H1 (cell line): Measurements from ENCODE around the gene KRTAP29-1. TPM values are rescaled to one million over a fixed set of nuclear protein-coding genes. Genes with fewer than 3 reads are reported as not detected.
A peak's percentile ranks its signal among the peaks of the same experiment; 100 is the strongest.

Experiments
- CTCF ChIA-PET: fragments of 300-600 bp; sonication (Branson Sonifier 250); formaldehyde crosslinking; loops from one replicate; lab custom pipeline; 2021; ENCODE audit not compliant: partially characterized antibody; lab: Charles Lee
- POLR2A ChIA-PET: fragments of 300-600 bp; sonication (Branson Sonifier 250); formaldehyde crosslinking; loops from one replicate; lab custom pipeline; 2021; ENCODE audit warnings: inconsistent platforms; ENCODE audit not compliant: partially characterized antibody; lab: Charles Lee
- DNase-seq, 2 experiments: peaks; one replicate each; pipeline versions ENCODE4 v3.0.0 to v3.0.0-alpha.2; 2010 to 2022; ENCODE audit warnings: low spot score in 2 of 2, low read depth in 1 of 2, mixed read lengths in 1 of 2
- FAIRE-seq: peaks from 2 replicates; lab custom pipeline; 2011; peaks lifted over from hg19 to GRCh38; lab: Jason Lieb, UNC
- H2AFZ ChIP-seq: 2 replicates; pipeline ENCODE4 v1.8.1; 2012; ENCODE audit warnings: low read length, inconsistent platforms
- H2AK5ac ChIP-seq: 2 replicates; pipeline ENCODE4 v1.6.1; 2013; ENCODE audit warnings: low read depth, low read length
- H2BK120ac ChIP-seq: replicated peaks from 2 replicates; pipeline ENCODE3; 2013; ENCODE audit warnings: low read depth, low read length, inconsistent platforms
- H2BK12ac ChIP-seq: 2 replicates; pipeline ENCODE4 v1.6.1; 2013; ENCODE audit warnings: low read depth, low read length
- H2BK15ac ChIP-seq: 2 replicates; pipeline ENCODE4 v1.6.1; 2013; ENCODE audit warnings: low read length
- H2BK20ac ChIP-seq: 2 replicates; pipeline ENCODE4 v1.6.1; 2013; ENCODE audit warnings: low read length
- H2BK5ac ChIP-seq: 2 replicates; pipeline ENCODE4 v1.6.1; 2013; ENCODE audit warnings: low read depth, low read length
- H3K14ac ChIP-seq: 2 replicates; pipeline ENCODE4 v1.6.1; 2013; ENCODE audit warnings: inconsistent platforms; ENCODE audit not compliant: insufficient read length
- H3K18ac ChIP-seq: 2 replicates; pipeline ENCODE4 v1.6.1; 2013; ENCODE audit warnings: low read length; ENCODE audit errors: extremely low read depth
- H3K23ac ChIP-seq: 2 replicates; pipeline ENCODE4 v1.6.1; 2013; ENCODE audit warnings: inconsistent platforms; ENCODE audit not compliant: insufficient read length
- H3K23me2 ChIP-seq: 2 replicates; pipeline ENCODE4 v1.6.1; 2013; ENCODE audit warnings: low read depth, low read length
- H3K27ac ChIP-seq: 2 replicates; pipeline ENCODE4 v1.6.1; 2011; ENCODE audit warnings: low read depth, low read length, inconsistent platforms
- H3K27me3 ChIP-seq, 4 experiments: replicated peaks in 1 of 4; 1 replicate in 1 of 4; 2 replicates in 3 of 4; pipeline versions ENCODE4 v1.6.1 to v1.8.1; 2011 to 2013; ENCODE audit warnings: low read length in 3 of 4, mild to moderate bottlenecking in 3 of 4, inconsistent platforms in 2 of 4, mixed read lengths in 2 of 4, moderate library complexity in 1 of 4; ENCODE audit not compliant: control insufficient read depth in 3 of 4, insufficient read depth in 3 of 4; ENCODE audit errors: extremely low read depth in 1 of 4
- H3K36me3 ChIP-seq, 4 experiments: 2 replicates each; pipeline versions ENCODE4 v1.6.1 to v1.8.1; 2011 to 2013; ENCODE audit warnings: mild to moderate bottlenecking in 4 of 4, low read length in 3 of 4, moderate library complexity in 2 of 4, control low read depth in 1 of 4, inconsistent platforms in 1 of 4; ENCODE audit not compliant: insufficient read depth in 4 of 4, control insufficient read depth in 2 of 4
- H3K4ac ChIP-seq: replicated peaks from 2 replicates; pipeline ENCODE3; 2013; ENCODE audit warnings: low read length, low read depth, mixed read lengths, inconsistent platforms; ENCODE audit not compliant: insufficient read length
- H3K4me1 ChIP-seq, 4 experiments: replicated peaks in 1 of 4; 1 replicate in 1 of 4; 2 replicates in 3 of 4; pipeline versions ENCODE4 v1.6.1 to v1.8.1; 2011 to 2013; ENCODE audit warnings: low read length in 3 of 4, inconsistent platforms in 2 of 4, mixed read lengths in 1 of 4; ENCODE audit not compliant: insufficient read depth in 4 of 4, control insufficient read depth in 3 of 4
- H3K4me2 ChIP-seq, 2 experiments: 2 replicates each; pipeline versions ENCODE4 v1.6.1 to v1.8.1; 2011 to 2013; ENCODE audit warnings: low read depth in 2 of 2, low read length in 2 of 2, control low read depth in 1 of 2, inconsistent platforms in 1 of 2, mild to moderate bottlenecking in 1 of 2; ENCODE audit not compliant: insufficient read depth in 1 of 2
- H3K4me3 ChIP-seq, 4 experiments: fragments of 200-600, 300-600 bp in 1 of 4; sonication (generic), shearing (Covaris generic), sonication (Bioruptor Twin) in 1 of 4; 2 replicates each; pipeline versions ENCODE4 v1.5.1 to v1.8.1; 2011 to 2016; ENCODE audit warnings: low read length in 4 of 4, low read depth in 3 of 4, control low read depth in 2 of 4, inconsistent platforms in 2 of 4, mild to moderate bottlenecking in 2 of 4, mixed read lengths in 1 of 4, moderate library complexity in 1 of 4; ENCODE audit not compliant: insufficient read depth in 2 of 4; ENCODE audit errors: extremely low read depth in 1 of 4
- H3K56ac ChIP-seq: replicated peaks from 2 replicates; pipeline ENCODE3; 2013; ENCODE audit warnings: low read depth, mild to moderate bottlenecking, mixed read lengths, low read length, inconsistent platforms; ENCODE audit not compliant: insufficient read length
- H3K79me1 ChIP-seq: 2 replicates; pipeline ENCODE4 v1.6.1; 2013; ENCODE audit warnings: low read depth, low read length, control low read depth
- H3K79me2 ChIP-seq, 2 experiments: 2 replicates each; pipeline versions ENCODE4 v1.6.1 to v1.8.1; 2012 to 2013; ENCODE audit warnings: low read length in 2 of 2, mild to moderate bottlenecking in 2 of 2, inconsistent platforms in 1 of 2; ENCODE audit not compliant: insufficient read depth in 2 of 2, control insufficient read depth in 1 of 2
- H3K9ac ChIP-seq, 4 experiments: replicated peaks in 1 of 4; 1 replicate in 1 of 4; 2 replicates in 3 of 4; pipeline versions ENCODE4 v1.6.1 to v1.8.1; 2011 to 2013; ENCODE audit warnings: low read depth in 3 of 4, low read length in 3 of 4, control low read depth in 2 of 4, mild to moderate bottlenecking in 2 of 4, moderate library complexity in 2 of 4, inconsistent platforms in 1 of 4; ENCODE audit errors: extremely low read depth in 1 of 4
- H3K9me3 ChIP-seq, 2 experiments: 2 replicates each; pipeline versions ENCODE4 v1.6.1 to v1.8.1; 2012 to 2013; ENCODE audit warnings: mild to moderate bottlenecking in 2 of 2, moderate library complexity in 2 of 2, control low read depth in 1 of 2, inconsistent platforms in 1 of 2, low read depth in 1 of 2, low read length in 1 of 2, mixed read lengths in 1 of 2; ENCODE audit not compliant: insufficient read depth in 2 of 2
- H4K20me1 ChIP-seq, 2 experiments: replicated peaks in 1 of 2; 2 replicates each; pipeline versions ENCODE3 to v1.8.1; 2011 to 2013; ENCODE audit warnings: inconsistent platforms in 2 of 2, low read length in 2 of 2, mild to moderate bottlenecking in 1 of 2; ENCODE audit not compliant: insufficient read depth in 2 of 2, control insufficient read depth in 1 of 2
- H4K5ac ChIP-seq: 2 replicates; pipeline ENCODE4 v1.6.1; 2013; ENCODE audit warnings: low read length, low read depth, mixed read lengths, inconsistent platforms; ENCODE audit not compliant: insufficient read length
- H4K8ac ChIP-seq: 2 replicates; pipeline ENCODE4 v1.8.0; 2013; ENCODE audit warnings: mild to moderate bottlenecking, moderate library complexity, low read length, inconsistent platforms; ENCODE audit not compliant: insufficient read depth; ENCODE audit errors: extremely low read depth
- H4K91ac ChIP-seq: replicated peaks from 2 replicates; pipeline ENCODE3; 2013; ENCODE audit warnings: low read length, mixed read lengths, inconsistent platforms; ENCODE audit not compliant: insufficient read length
- ASH2L ChIP-seq: fragments of 200-600, 300-600 bp; sonication (generic); IDR thresholded peaks from one replicate; pipeline ENCODE4 v1.7.1; 2017; ENCODE audit warnings: low read length
- CHD1 ChIP-seq: IDR thresholded peaks from 2 replicates; pipeline ENCODE4 v1.6.1; 2012; ENCODE audit warnings: low read depth, low read length, improper control_type of control experiment
- CHD2 ChIP-seq: IDR thresholded peaks from 2 replicates; pipeline ENCODE4 v1.6.1; 2012; ENCODE audit warnings: low read length, improper control_type of control experiment
- CTBP2 ChIP-seq: IDR thresholded peaks from 2 replicates; pipeline ENCODE4 v1.7.0; 2011; ENCODE audit warnings: borderline replicate concordance, mild to moderate bottlenecking, moderate library complexity, mixed read lengths, low read length; ENCODE audit not compliant: insufficient read depth, insufficient read length
- EP300 ChIP-seq, 2 experiments: IDR thresholded peaks; 1 replicate in 1 of 2; 2 replicates in 1 of 2; pipeline ENCODE4 v1.6.1; 2011 to 2012; ENCODE audit warnings: low read depth in 2 of 2, low read length in 2 of 2, mild to moderate bottlenecking in 2 of 2, borderline replicate concordance in 1 of 2, inconsistent platforms in 1 of 2, moderate library complexity in 1 of 2
- JUN ChIP-seq: IDR thresholded peaks from 2 replicates; pipeline ENCODE4 v1.6.1; 2011; ENCODE audit warnings: low read depth, mild to moderate bottlenecking, improper control_type of control experiment, low read length
- KDM5A ChIP-seq: fragments of 200-600 bp; IDR thresholded peaks from 2 replicates; pipeline ENCODE4 v1.7.1; 2012; ENCODE audit warnings: mild to moderate bottlenecking, low read length, inconsistent platforms, mixed read lengths
- MAX ChIP-seq: IDR thresholded peaks from 2 replicates; pipeline ENCODE4 v1.6.1; 2012; ENCODE audit warnings: inconsistent platforms
- PHF8 ChIP-seq: fragments of 200-600 bp; sonication (generic); conservative IDR thresholded peaks from 2 replicates; pipeline ENCODE4 v1.7.1; 2012; ENCODE audit warnings: low read depth, mild to moderate bottlenecking, inconsistent platforms, low read length, moderate library complexity
- POLR2AphosphoS5 ChIP-seq: IDR thresholded peaks from 2 replicates; pipeline ENCODE4 v1.6.1; 2011; ENCODE audit warnings: low read depth, low read length
- SP2 ChIP-seq: IDR thresholded peaks from 2 replicates; pipeline ENCODE4 v1.6.1; 2012; ENCODE audit warnings: mild to moderate bottlenecking, low read length, inconsistent platforms
- TBP ChIP-seq: IDR thresholded peaks from 2 replicates; pipeline ENCODE4 v1.6.1; 2011; ENCODE audit warnings: low read depth, low read length, improper control_type of control experiment
- USF2 ChIP-seq: IDR thresholded peaks from 2 replicates; pipeline ENCODE4 v1.6.1; 2011; ENCODE audit warnings: low read length, improper control_type of control experiment
- WGBS, 2 experiments: shearing (Covaris generic) in 1 of 2; methylation state at CpG; one replicate each; pipeline versions ENCODE4 v1.1.6 to v1.1.7; 2013 to 2015; ENCODE audit warnings: low lambda C conversion rate in 2 of 2, mixed read lengths in 2 of 2, inconsistent platforms in 1 of 2, low coverage in 1 of 2, missing lambda C conversion rate in 1 of 2; ENCODE audit not compliant: insufficient replicate concordance in 2 of 2, insufficient coverage in 1 of 2, insufficient read length in 1 of 2; ENCODE audit errors: extremely low coverage in 1 of 2, missing lambda C conversion rate in 1 of 2; 5-methylcytosine and 5-hydroxymethylcytosine counted together
- polyA plus RNA-seq, 7 experiments: library from polyadenylated mRNA; depleted of rRNA in 3 of 7; stranded (reverse) in 5 of 7; unstranded in 2 of 7; fragments of >200 nt in 5 of 7; fragments of 200-250 nt in 2 of 7; gene quantifications; 1 replicate in 5 of 7; 2 replicates in 1 of 7; 4 replicates in 1 of 7; pipeline versions ENCODE4 v1.2.1 to v1.2.3, GENCODE V29; 2011 to 2013; ENCODE audit warnings: missing spikeins in 2 of 7, mixed read lengths in 2 of 7
- total RNA-seq: library from RNA; stranded (reverse); fragmentation: NEBNext Ultra II Directional; extraction: Animal tissue kit (Norgen Biotek cat#: 25700); gene quantifications from 2 replicates; pipeline ENCODE4 v1.2.1, GENCODE V29; 2021

KRTAP29-1 gene
- total and polyA plus RNA-seq, 2 of the 8 experiments (the other 6 are each of a cell fraction or from before 2014, with no cell fraction given), result not detected

- H2AK5ac ChIP-seq, result no peak within 1 kb of the TSS
- no peak within 1 kb of the TSS for H2BK20ac ChIP-seq
- H2BK5ac ChIP-seq, result 0 out of 2 replicates have a peak within 1 kb of the TSS, but pooled peaks have one; percentile 39
- H3K4me2 ChIP-seq, result no peak within 1 kb of the TSS
- no peak within 1 kb of the TSS for H3K56ac ChIP-seq
- no peak within 1 kb of the TSS for H3K23ac ChIP-seq
- no peak within 1 kb of the TSS for H3K4ac ChIP-seq
- no peak within 1 kb of the TSS for H2AFZ ChIP-seq
- no peaks in the 10 kb centered on the region for H3K79me1 ChIP-seq
- no peaks in the 10 kb centered on the region for H3K79me2 ChIP-seq
- POLR2A ChIA-PET, result no interaction called here
- DNase-seq, result no peak
- H3K23me2 ChIP-seq, result no peaks in the 10 kb centered on the region; the same call in 1 of the 2 replicates
- H3K14ac ChIP-seq, result no peak within 1 kb of the TSS
- no peaks in the 10 kb centered on the region; a peak in 2 of 7 replicates for H3K4me1 ChIP-seq
- no peaks in the 10 kb centered on the region; a peak in 1 of 7 replicates for H3K27me3 ChIP-seq
- no peak within 1 kb of the TSS for H4K91ac ChIP-seq
- H4K5ac ChIP-seq, result no peak within 1 kb of the TSS
- H3K9ac ChIP-seq, result no peak within 1 kb of the TSS
- H4K8ac ChIP-seq, result no peak within 1 kb of the TSS
- no peak within 1 kb of the TSS for H2BK12ac ChIP-seq
- no peak within 1 kb of the TSS for H2BK120ac ChIP-seq
- H3K4me3 ChIP-seq, result no peak within 1 kb of the TSS
- no peaks in the 10 kb centered on the region for H4K20me1 ChIP-seq
- FAIRE-seq, result no peak
- CTCF ChIA-PET, result interaction anchor here (0.9 to 1.7 kb wide), 2 partner anchors 13 to 133 kb away, joined by 3 to 4 read pairs; no protein-coding TSS in a partner anchor
- no peak within 1 kb of the TSS for H3K27ac ChIP-seq
- H3K9me3 ChIP-seq, result no peaks in the 10 kb centered on the region
- no peak within 1 kb of the TSS for H3K18ac ChIP-seq
- TF ChIP-seq CHD2 (no peak), JUN (no peak), KDM5A (no peak), USF2 (no peak), EP300 (IDR thresholded peaks at IDR 0.05; ENCODE audit: borderline replicate concordance in 1 of 2, low read depth in 2 of 2, low read length in 2 of 2) (no peak), MAX (no peak), CTBP2 (no peak), CHD1 (no peak), POLR2AphosphoS5 (no peak), ASH2L (no peak), PHF8 (no peak), SP2 (no peak), TBP (no peak)
- no peaks in the 10 kb centered on the region for H3K36me3 ChIP-seq
- WGBS, 2 experiments, result 90% methylated on average over 5 of the region's 7 CpGs; no CpG with 5 or more reads in 1 of the 2 experiments
- peak within 1 kb of the TSS; percentile 46; the same call in 1 of the 2 replicates for H2BK15ac ChIP-seq
Observed at GRCh38 chr17:41308918-41309359, 6.3 kb upstream of the KRTAP29-1 start, which contains the start of gene KRTAP16-1. KRTAP16-1 (minus strand) TSS chr17:41309309; CDS start chr17:41309253, 56 bp downstream.
